Activated CD4-positive, CD25-positive, alpha-beta regulatory T cell (primary cell): ENCODE results near the gene OTOGL.

Experiments used
- DNase-seq, 4 experiments: peaks; one replicate each; lab custom pipeline; 2025; lab: John Stamatoyannopoulos, UW

The OTOGL gene

GRCh38 chr12:80373666-80374065 lies 274.3 kb downstream of the OTOGL start:
- no peak for DNase-seq

GRCh38 chr12:80374615-80375014 lies 275.3 kb downstream of the OTOGL start:
- no peak for DNase-seq

GRCh38 chr12:80377140-80377794 lies 277.9 kb downstream of the OTOGL start:
- DNase-seq, result no peak

- DNase-seq, result no peak
Measured at GRCh38 chr12:80381121-80381520, 281.8 kb downstream of the OTOGL start.

- DNase-seq, result no peak
Measured at GRCh38 chr12:80382254-80382653, 282.9 kb downstream of the OTOGL start.

GRCh38 chr12:80400571-80400991 lies 301.2 kb downstream of the OTOGL start:
- DNase-seq, result no peak

- no peak for DNase-seq
Measured at GRCh38 chr12:80401191-80401590, 301.9 kb downstream of the OTOGL start.

GRCh38 chr12:80404629-80405028 lies 305.3 kb downstream of the OTOGL start:
- DNase-seq, result no peak

- no peak for DNase-seq
Measured at GRCh38 chr12:80406253-80406652, 306.9 kb downstream of the OTOGL start.

GRCh38 chr12:80411787-80412186 lies 312.4 kb downstream of the OTOGL start:
- DNase-seq, result no peak

- no peak for DNase-seq
Measured at GRCh38 chr12:80412343-80412953, 313.1 kb downstream of the OTOGL start.

- DNase-seq, result no peak
Measured at GRCh38 chr12:80413462-80413861, 314.1 kb downstream of the OTOGL start.

- no peak for DNase-seq
Measured at GRCh38 chr12:80415466-80415865, 316.1 kb downstream of the OTOGL start.

GRCh38 chr12:80419644-80420043 lies 320.3 kb downstream of the OTOGL start:
- no peak for DNase-seq

GRCh38 chr12:80420075-80420474 lies 320.7 kb downstream of the OTOGL start:
- DNase-seq, result no peak

- DNase-seq, result no peak
Measured at GRCh38 chr12:80422550-80422949, 323.2 kb downstream of the OTOGL start.
